Measurements from ENCODE around the gene WDR49. TPM values are rescaled to one million over a fixed set of nuclear protein-coding genes. Genes with fewer than 3 reads are reported as not detected.

WDR49 gene
- total RNA-seq, 1 experiment from 2014 or later: 1.3 TPM

DNA sequence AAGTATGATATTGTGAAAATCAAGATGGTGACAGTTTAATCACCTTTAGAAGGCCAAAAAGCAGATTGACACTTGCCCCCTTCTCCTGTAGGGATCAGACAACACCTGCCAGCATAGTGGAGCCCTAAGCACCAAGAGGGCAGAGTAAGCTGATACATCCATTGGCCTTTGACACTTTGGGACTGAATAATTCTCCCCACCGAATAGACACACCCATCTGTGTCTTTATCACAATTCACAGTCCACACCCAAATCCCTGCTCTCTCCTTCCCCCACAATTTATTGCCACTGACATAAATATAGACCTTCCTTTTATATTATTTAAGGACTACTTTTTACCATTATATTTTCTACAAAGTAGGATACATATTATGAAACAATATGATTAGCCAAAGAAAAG is 3.1 kb upstream of the WDR49 start:
- Histone ChIP-seq H3K14ac (ENCODE audit: insufficient read depth, low read length) (no peak overlapping the region), H3K23me2 (ENCODE audit: insufficient read length, low read depth, low read length, poor library complexity, severe bottlenecking) (no peaks in the 10 kb centered on the region), H4K8ac (replicated peaks; ENCODE audit: insufficient read length, low read depth, low read length) (no peak overlapping the region), H2AFZ (ENCODE audit: low read length) (no peak overlapping the region), H2BK15ac (ENCODE audit: low read depth, low read length) (no peak overlapping the region), H2BK20ac (ENCODE audit: low read depth, low read length, poor library complexity, severe bottlenecking) (peak overlapping the region; percentile 99), H3K56ac (ENCODE audit: insufficient read length, low read depth, low read length) (no peak overlapping the region), H3K79me2 (ENCODE audit: insufficient read depth, low read length) (no peaks in the 10 kb centered on the region), H3K4me1 (ENCODE audit: insufficient read depth, low read length) (peaks cover 5% of the 10 kb centered on the region; the same call in 1 of the 2 replicates), H2BK120ac (ENCODE audit: low read depth, low read length, poor library complexity, severe bottlenecking) (no peak overlapping the region), H3K79me1 (ENCODE audit: insufficient read depth, low read depth, low read length, poor library complexity, severe bottlenecking) (no peaks in the 10 kb centered on the region), H4K20me1 (ENCODE audit: control insufficient read depth, insufficient read depth, insufficient read length) (no peaks in the 10 kb centered on the region), H3K9me3 (ENCODE audit: control insufficient read depth, low read depth, low read length) (no peaks in the 10 kb centered on the region), H3K4ac (ENCODE audit: low read depth, low read length) (no peak overlapping the region), H4K91ac (ENCODE audit: insufficient read length, low read depth, low read length) (no peak overlapping the region), H3K27ac (ENCODE audit: insufficient read length, low read depth, low read length) (no peak overlapping the region), H2BK5ac (ENCODE audit: insufficient read length, low read length) (no peak overlapping the region), H2AK5ac (ENCODE audit: insufficient read length, low read length) (no peak overlapping the region), H3K18ac (ENCODE audit: insufficient read length, low read depth, low read length) (no peak overlapping the region), H3K4me2 (ENCODE audit: insufficient read depth, insufficient read length, low read length) (no peak overlapping the region), H3K9ac (ENCODE audit: extremely low read depth, insufficient read length, low read length) (no peak overlapping the region), H3K23ac (ENCODE audit: insufficient read length, low read depth, low read length) (no peak overlapping the region), H2BK12ac (ENCODE audit: insufficient read length, low read depth, low read length) (peak overlapping the region; percentile 92), H4K5ac (ENCODE audit: insufficient read length, low read depth, low read length) (no peak overlapping the region), H3T11ph (ENCODE audit: low read length) (peak overlapping the region; percentile 36), H3K27me3 (ENCODE audit: insufficient read depth, low read length) (no peaks in the 10 kb centered on the region)
- Mint-ChIP-seq H3K27me3 (ENCODE audit: low read depth) (peaks cover 2% of the 10 kb centered on the region; the same call in 1 of the 2 replicates), H3K27ac (no peak overlapping the region), H3K4me1 (peaks cover 33 to 40% of the 10 kb centered on the region in 2 experiments), H3K4me3 (no peak overlapping the region), H3K9me3 (no peaks in the 10 kb centered on the region; a peak in 1 of 5 replicates), H3K36me3 (ENCODE audit: insufficient read depth in 1 of 3, low read depth in 3 of 3) (peaks cover 0 to 13% (median 3%) of the 10 kb centered on the region in 3 experiments; a peak in 4 of 7 replicates)
- TF ChIP-seq, protein P1, sequence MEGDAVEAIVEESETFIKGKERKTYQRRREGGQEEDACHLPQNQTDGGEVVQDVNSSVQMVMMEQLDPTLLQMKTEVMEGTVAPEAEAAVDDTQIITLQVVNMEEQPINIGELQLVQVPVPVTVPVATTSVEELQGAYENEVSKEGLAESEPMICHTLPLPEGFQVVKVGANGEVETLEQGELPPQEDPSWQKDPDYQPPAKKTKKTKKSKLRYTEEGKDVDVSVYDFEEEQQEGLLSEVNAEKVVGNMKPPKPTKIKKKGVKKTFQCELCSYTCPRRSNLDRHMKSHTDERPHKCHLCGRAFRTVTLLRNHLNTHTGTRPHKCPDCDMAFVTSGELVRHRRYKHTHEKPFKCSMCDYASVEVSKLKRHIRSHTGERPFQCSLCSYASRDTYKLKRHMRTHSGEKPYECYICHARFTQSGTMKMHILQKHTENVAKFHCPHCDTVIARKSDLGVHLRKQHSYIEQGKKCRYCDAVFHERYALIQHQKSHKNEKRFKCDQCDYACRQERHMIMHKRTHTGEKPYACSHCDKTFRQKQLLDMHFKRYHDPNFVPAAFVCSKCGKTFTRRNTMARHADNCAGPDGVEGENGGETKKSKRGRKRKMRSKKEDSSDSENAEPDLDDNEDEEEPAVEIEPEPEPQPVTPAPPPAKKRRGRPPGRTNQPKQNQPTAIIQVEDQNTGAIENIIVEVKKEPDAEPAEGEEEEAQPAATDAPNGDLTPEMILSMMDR (conservative IDR thresholded peaks at IDR 0.05): no peak
- WGBS (ENCODE audit: extremely low coverage, insufficient read length, low lambda C conversion rate): no CpG with 5 or more reads among the region's 1 CpG
- no peak for DNase-seq

Data from H9 (cell line).